Panc1 (cell line): Measurements from ENCODE around the gene NRCAM. TPM values are rescaled to one million over a fixed set of nuclear protein-coding genes. Genes with fewer than 3 reads are reported as not detected.

Experiments used
- ATAC-seq: fragments of 200-7000 bp; cut with Tn5 transposase; 2 replicates; pipeline ENCODE4 v1.9.1; 2020; ENCODE audit warnings: mild to moderate bottlenecking, moderate library complexity
- BruUV-seq: library from RNA; stranded (reverse); fragments of 400-500 nt; replicated peaks from 2 replicates; lab custom pipeline; 2021; lab: Mats Ljungman, UMichigan
- CTCF ChIA-PET: fragments of 300-600 bp; sonication (Branson Sonifier 250); formaldehyde crosslinking; loops from one replicate; lab custom pipeline; 2022; ENCODE audit warnings: antibody characterized with exemption; lab: Charles Lee
- POLR2A ChIA-PET: fragments of 300-600 bp; sonication (Branson Sonifier 250); formaldehyde crosslinking; loops from one replicate; lab custom pipeline; 2022; ENCODE audit warnings: antibody characterized with exemption; lab: Charles Lee
- DNase-seq: peaks from one replicate; pipeline ENCODE4 v3.0.0-alpha.2; 2010; ENCODE audit warnings: low read depth, low spot score
- H3K27ac ChIP-seq: 2 replicates; pipeline ENCODE4 v1.5.1; 2011; ENCODE audit warnings: mild to moderate bottlenecking, low read length, inconsistent platforms
- H3K27me3 ChIP-seq: fragments of 200-500 bp; sonication (Bioruptor generic); 2 replicates; pipeline ENCODE4 v1.6.0; 2014; ENCODE audit warnings: low read length, inconsistent platforms; ENCODE audit not compliant: control insufficient read depth, insufficient read depth
- H3K36me3 ChIP-seq: fragments of 200-500 bp; sonication (Bioruptor generic); 2 replicates; pipeline ENCODE4 v1.5.1; 2014; ENCODE audit warnings: inconsistent platforms, mild to moderate bottlenecking, low read length, moderate library complexity; ENCODE audit not compliant: control insufficient read depth, insufficient read depth
- H3K4me1 ChIP-seq: 2 replicates; pipeline ENCODE4 v1.5.1; 2011; ENCODE audit warnings: inconsistent platforms, mild to moderate bottlenecking, low read length, moderate library complexity; ENCODE audit not compliant: control insufficient read depth, insufficient read depth
- H3K4me3 ChIP-seq, 2 experiments: 2 replicates each; pipeline ENCODE4 v1.5.1; 2011 to 2012; ENCODE audit warnings: low read depth in 2 of 2, low read length in 2 of 2, mild to moderate bottlenecking in 2 of 2, inconsistent platforms in 1 of 2, moderate library complexity in 1 of 2
- H3K9me3 ChIP-seq: fragments of 200-500 bp; sonication (Bioruptor generic); 2 replicates; pipeline ENCODE4 v1.5.1; 2014; ENCODE audit warnings: low read depth, mild to moderate bottlenecking, inconsistent platforms, low read length, moderate library complexity; ENCODE audit not compliant: control insufficient read depth, insufficient read depth
- POLR2AphosphoS5 ChIP-seq: IDR thresholded peaks from 2 replicates; pipeline ENCODE4 v1.6.1; 2012; ENCODE audit warnings: mild to moderate bottlenecking, low read depth, low read length, moderate library complexity
- SIN3A ChIP-seq: IDR thresholded peaks from 2 replicates; pipeline ENCODE4 v1.6.1; 2012; ENCODE audit warnings: low read depth, mild to moderate bottlenecking, low read length, moderate library complexity, borderline replicate concordance; ENCODE audit not compliant: insufficient read depth
- TCF7L2 ChIP-seq: IDR thresholded peaks from 2 replicates; pipeline ENCODE4 v1.6.1; 2011; ENCODE audit warnings: mild to moderate bottlenecking, low read depth, low read length, inconsistent platforms
- in situ Hi-C: cut with HindIII; loops from 2 replicates; pipeline ENCODE4 v1.10.0; 2016; ENCODE audit warnings: low sequenced_read_pairs, low pct_unique_long_range_greater_than_20kb
- intact Hi-C: fragments of 100-400 bp; cut with micrococcal nuclease; formaldehyde crosslinking; loops from one replicate; pipeline ENCODE4 v1.10.0; 2022; ENCODE audit not compliant: unreplicated experiment
- total RNA-seq: library from RNA; stranded (reverse); gene quantifications from one replicate; pipeline ENCODE4 v1.2.1, GENCODE V29; 2021; ENCODE audit not compliant: unreplicated experiment
- TF ChIP-seq, protein P1 (sequence below), 2 experiments: IDR thresholded peaks; 2 replicates each; pipeline ENCODE4 v1.6.1; 2011 to 2012; ENCODE audit warnings: low read depth in 2 of 2, control low read depth in 1 of 2, low read length in 1 of 2, mild to moderate bottlenecking in 1 of 2, moderate library complexity in 1 of 2; ENCODE audit not compliant: insufficient read depth in 1 of 2
- TF ChIP-seq, protein P2 (sequence below): fragments of 450-650 bp; IDR thresholded peaks from 2 replicates; pipeline ENCODE4 v1.5.1; 2017; ENCODE audit warnings: mild to moderate bottlenecking

The NRCAM gene
- total RNA-seq, 1 experiment from 2014 or later = 0.21 TPM

DNA sequence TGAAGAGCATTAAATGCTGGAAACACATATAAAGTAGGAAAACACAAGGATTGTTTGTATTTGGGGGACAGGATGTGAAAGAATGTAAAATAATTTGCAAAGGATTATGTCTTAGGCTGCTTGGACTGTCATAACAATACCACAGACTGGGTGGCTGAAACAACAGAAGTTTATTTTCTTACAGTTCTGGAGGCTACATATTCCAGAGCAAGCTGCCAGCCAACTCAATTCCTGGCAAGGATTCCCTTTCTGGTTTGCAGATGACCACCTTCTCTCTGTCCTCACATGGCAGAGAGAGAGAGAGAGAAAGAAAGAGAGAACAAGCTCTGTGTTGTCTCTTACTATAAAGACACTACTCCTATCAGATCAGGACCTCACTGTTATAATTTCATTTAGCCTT is 317.3 kb downstream of the NRCAM start:
- ChIA-PET CTCF (no interaction called here), POLR2A (no interaction called here)
- DNase-seq = no peak
- ATAC-seq = no peak
- BruUV-seq = no TSS peak
- H3K4me3 ChIP-seq = no peak overlapping the region
- H3K4me1 ChIP-seq = no peaks in the 10 kb centered on the region
- H3K9me3 ChIP-seq = no peaks in the 10 kb centered on the region
- TF ChIP-seq POLR2AphosphoS5 (no peak), TCF7L2 (no peak), SIN3A (no peak)
- TF ChIP-seq, protein P1, sequence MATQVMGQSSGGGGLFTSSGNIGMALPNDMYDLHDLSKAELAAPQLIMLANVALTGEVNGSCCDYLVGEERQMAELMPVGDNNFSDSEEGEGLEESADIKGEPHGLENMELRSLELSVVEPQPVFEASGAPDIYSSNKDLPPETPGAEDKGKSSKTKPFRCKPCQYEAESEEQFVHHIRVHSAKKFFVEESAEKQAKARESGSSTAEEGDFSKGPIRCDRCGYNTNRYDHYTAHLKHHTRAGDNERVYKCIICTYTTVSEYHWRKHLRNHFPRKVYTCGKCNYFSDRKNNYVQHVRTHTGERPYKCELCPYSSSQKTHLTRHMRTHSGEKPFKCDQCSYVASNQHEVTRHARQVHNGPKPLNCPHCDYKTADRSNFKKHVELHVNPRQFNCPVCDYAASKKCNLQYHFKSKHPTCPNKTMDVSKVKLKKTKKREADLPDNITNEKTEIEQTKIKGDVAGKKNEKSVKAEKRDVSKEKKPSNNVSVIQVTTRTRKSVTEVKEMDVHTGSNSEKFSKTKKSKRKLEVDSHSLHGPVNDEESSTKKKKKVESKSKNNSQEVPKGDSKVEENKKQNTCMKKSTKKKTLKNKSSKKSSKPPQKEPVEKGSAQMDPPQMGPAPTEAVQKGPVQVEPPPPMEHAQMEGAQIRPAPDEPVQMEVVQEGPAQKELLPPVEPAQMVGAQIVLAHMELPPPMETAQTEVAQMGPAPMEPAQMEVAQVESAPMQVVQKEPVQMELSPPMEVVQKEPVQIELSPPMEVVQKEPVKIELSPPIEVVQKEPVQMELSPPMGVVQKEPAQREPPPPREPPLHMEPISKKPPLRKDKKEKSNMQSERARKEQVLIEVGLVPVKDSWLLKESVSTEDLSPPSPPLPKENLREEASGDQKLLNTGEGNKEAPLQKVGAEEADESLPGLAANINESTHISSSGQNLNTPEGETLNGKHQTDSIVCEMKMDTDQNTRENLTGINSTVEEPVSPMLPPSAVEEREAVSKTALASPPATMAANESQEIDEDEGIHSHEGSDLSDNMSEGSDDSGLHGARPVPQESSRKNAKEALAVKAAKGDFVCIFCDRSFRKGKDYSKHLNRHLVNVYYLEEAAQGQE (IDR thresholded peaks at IDR 0.05; ENCODE audit: insufficient read depth in 1 of 2, low read depth in 2 of 2, low read length in 1 of 2) = no peak
- TF ChIP-seq, protein P2, sequence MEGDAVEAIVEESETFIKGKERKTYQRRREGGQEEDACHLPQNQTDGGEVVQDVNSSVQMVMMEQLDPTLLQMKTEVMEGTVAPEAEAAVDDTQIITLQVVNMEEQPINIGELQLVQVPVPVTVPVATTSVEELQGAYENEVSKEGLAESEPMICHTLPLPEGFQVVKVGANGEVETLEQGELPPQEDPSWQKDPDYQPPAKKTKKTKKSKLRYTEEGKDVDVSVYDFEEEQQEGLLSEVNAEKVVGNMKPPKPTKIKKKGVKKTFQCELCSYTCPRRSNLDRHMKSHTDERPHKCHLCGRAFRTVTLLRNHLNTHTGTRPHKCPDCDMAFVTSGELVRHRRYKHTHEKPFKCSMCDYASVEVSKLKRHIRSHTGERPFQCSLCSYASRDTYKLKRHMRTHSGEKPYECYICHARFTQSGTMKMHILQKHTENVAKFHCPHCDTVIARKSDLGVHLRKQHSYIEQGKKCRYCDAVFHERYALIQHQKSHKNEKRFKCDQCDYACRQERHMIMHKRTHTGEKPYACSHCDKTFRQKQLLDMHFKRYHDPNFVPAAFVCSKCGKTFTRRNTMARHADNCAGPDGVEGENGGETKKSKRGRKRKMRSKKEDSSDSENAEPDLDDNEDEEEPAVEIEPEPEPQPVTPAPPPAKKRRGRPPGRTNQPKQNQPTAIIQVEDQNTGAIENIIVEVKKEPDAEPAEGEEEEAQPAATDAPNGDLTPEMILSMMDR = no peak
- H3K36me3 ChIP-seq = no peaks in the 10 kb centered on the region; the same call in 1 of the 2 replicates
- intact Hi-C loops = no loop called here
- no peak overlapping the region for H3K27ac ChIP-seq
- H3K27me3 ChIP-seq = no peaks in the 10 kb centered on the region
- in situ Hi-C loops = no loop called here

DNA sequence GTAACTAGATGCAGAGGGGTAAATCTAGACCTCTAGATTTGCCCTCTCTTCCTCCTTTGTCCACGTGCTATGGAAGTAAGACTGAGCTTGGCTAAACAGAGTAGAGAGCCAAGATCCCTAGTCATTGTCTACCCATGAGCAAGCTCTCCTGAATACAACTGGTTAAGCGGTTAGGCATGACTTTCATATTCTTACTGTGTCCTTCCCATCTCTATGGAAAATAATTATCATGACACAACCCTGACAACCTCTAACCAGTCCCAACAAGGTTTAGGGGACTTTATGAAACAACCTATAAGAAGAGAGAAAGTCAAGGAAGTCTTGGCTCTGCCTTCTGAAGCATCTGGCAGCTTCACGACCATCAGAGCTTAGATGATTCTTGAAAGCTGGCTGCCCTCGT is 318.2 kb downstream of the NRCAM start:
- no peak for ATAC-seq
- no peaks in the 10 kb centered on the region for H3K27me3 ChIP-seq
- CTCF ChIA-PET = no interaction called here
- no peaks in the 10 kb centered on the region for H3K9me3 ChIP-seq
- intact Hi-C loops = no loop called here
- H3K27ac ChIP-seq = no peak overlapping the region
- H3K4me1 ChIP-seq = no peaks in the 10 kb centered on the region
- POLR2A ChIA-PET = no interaction called here
- BruUV-seq = no TSS peak
- in situ Hi-C loops = no loop called here
- no peak for TF ChIP-seq SIN3A
- TF ChIP-seq, protein P2 = no peak
- TF ChIP-seq POLR2AphosphoS5 = no peak
- TF ChIP-seq TCF7L2 = no peak
- TF ChIP-seq, protein P1 (IDR thresholded peaks at IDR 0.05; ENCODE audit: insufficient read depth in 1 of 2, low read depth in 2 of 2, low read length in 1 of 2) = no peak
- DNase-seq = no peak
- no peaks in the 10 kb centered on the region; the same call in 1 of the 2 replicates for H3K36me3 ChIP-seq
- H3K4me3 ChIP-seq = no peak overlapping the region
